Measurements from ENCODE around the gene CDKN2B-AS1.

CDKN2B-AS1 gene

DNA sequence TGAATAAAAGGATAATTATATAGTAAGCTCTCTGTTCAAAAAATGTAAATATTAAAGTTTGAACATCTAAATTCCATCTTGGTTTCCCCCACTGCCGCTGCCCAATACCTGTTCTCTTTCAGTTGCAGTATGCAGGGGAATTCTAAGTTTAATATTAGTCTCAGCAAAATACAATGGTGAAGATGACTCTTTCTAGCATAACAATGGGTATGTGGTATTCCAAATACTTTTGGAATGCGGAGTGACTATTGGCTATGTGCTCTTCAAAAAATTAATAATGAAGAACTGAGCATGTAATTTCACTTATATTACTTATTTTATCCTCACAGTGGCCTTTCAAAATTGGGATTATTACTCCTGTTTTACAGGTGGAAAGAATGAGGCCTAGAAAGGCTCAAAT lies 3.4 kb downstream of the CDKN2B-AS1 start:
- DNase-seq (ENCODE audit: low read depth, low spot score) = no peak
- no peak overlapping the region for H3K4me3 ChIP-seq (ENCODE audit: low read length)

GRCh38 chr9:22002038-22002437 lies 7.4 kb downstream of the CDKN2B-AS1 start:
- H3K4me3 ChIP-seq (ENCODE audit: low read length) = no peak overlapping the region
- DNase-seq (ENCODE audit: low read depth, low spot score) = no peak

DNA sequence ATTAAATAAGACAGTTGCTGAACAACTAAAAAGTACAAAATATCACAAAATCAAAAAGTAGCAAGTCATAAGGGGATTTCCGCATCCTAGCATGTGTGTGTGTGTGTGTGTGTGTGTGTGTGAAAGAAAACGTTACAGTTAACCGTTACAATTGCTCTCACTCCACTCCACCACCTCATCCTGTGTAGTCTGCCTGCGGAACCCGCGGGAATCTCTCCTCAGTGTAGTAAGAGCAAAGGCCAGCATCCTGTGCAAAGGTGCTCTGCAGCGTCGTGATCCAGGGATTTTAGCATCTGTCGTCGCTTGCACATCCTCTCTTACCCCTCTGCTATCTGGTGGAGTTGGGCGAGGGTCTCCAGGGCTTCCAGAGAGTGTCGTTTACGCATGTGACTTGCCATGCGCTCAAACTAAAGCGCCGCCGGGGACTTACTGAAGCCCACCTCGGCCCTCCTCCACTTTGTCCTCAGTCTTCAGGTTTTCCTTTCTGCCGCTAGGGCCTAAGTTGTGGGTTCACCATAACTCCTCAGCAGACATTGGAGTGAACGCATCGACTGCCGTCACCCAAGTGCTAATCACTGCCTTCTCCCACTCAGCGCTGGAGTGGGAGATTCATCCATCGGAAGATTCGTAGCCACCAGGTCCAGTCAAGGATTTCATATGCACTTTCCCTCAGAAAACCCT lies 10.6 kb downstream of the CDKN2B-AS1 start:
- no peak for DNase-seq (ENCODE audit: low read depth, low spot score)
- no peak overlapping the region for H3K4me3 ChIP-seq (ENCODE audit: low read length)

GRCh38 chr9:22005702-22006606 lies 11.4 kb downstream of the CDKN2B-AS1 start:
- DNase-seq (ENCODE audit: low read depth, low spot score) = no peak
- no peak overlapping the region for H3K4me3 ChIP-seq (ENCODE audit: low read length)

DNA sequence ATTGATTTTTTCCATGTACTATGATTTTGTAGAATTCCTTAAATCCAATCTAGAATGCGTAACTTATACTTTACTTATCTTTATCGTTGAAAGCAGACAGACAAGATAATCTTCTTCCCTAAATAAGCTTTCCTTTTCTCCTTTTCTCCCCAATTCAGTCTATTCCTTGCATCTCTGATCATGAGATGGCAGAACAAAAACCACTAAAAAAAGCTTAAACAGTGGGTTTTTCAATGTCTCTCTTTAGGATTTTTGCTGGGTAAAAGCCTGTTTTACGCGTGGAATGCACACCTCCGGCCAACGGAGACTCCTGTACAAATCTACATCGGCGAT lies 13.8 kb downstream of the CDKN2B-AS1 start:
- DNase-seq (ENCODE audit: low read depth, low spot score) = no peak
- H3K4me3 ChIP-seq (ENCODE audit: low read length) = no peak overlapping the region

- no peak within 1 kb of the TSS for H3K4me3 ChIP-seq (ENCODE audit: low read length)
- no peak for DNase-seq (ENCODE audit: low read depth, low spot score)
Observed at GRCh38 chr9:22008717-22009505, 14.3 kb downstream of the CDKN2B-AS1 start, which contains the start of gene CDKN2B. Gene CDKN2B (minus strand): TSS chr9:22009305. CDS start chr9:22008953, 352 bp downstream.

DNA sequence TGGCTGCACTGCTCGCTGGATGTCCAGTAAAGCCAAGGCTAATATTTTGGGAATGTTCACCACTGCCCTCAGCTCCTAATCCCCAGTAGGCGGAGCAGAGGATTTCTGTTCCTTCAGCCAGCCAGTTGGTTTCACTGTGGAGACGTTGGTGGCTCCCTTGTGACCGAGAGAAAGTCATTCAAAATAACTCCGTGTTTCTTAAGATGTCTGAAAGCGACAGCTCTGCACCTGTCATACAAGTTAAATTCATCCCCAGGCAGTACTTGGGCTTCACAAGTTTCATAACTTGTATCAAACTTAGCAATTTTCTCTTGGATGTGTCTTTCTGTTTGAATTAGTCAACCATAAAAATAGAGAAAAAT lies 14.9 kb downstream of the CDKN2B-AS1 start:
- H3K4me3 ChIP-seq (ENCODE audit: low read length) = no peak overlapping the region
- no peak for DNase-seq (ENCODE audit: low read depth, low spot score)

DNA sequence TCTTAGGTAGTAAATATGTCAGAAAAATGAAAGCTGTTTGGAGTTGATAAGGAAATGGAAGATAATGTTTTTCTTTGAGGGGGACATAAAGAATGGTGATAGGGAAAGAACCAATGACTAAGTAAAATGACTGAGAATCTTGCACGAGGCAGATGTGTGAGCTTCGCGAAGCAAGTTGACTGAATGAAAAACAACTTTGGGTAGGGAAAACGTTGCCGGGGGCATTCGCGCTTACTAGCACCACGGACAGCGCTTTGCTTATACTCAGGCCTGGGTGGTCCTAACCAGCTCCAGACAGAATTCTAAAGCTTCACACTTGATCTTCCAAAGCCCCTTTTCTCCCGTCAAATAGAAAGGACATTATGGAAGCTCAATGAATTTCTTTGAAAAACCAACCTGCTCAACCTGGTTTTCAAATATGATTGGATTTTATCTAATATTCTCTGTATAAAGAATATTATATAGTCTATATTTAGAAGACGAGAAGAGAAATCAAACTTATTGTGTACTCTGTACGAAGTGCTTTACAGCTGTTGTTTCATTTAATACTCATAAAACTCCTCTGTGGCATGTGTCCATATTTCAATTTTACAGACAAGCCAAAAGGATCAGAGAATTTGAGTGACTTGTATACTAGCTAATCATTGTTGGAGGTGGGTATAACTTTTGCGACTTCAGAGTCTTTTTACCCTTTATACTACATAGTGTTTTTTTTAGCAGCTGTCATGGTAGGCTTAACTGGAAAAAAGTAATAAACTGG lies 16.5 kb downstream of the CDKN2B-AS1 start:
- H3K4me3 ChIP-seq (ENCODE audit: low read length) = no peak overlapping the region
- no peak for DNase-seq (ENCODE audit: low read depth, low spot score)

DNA sequence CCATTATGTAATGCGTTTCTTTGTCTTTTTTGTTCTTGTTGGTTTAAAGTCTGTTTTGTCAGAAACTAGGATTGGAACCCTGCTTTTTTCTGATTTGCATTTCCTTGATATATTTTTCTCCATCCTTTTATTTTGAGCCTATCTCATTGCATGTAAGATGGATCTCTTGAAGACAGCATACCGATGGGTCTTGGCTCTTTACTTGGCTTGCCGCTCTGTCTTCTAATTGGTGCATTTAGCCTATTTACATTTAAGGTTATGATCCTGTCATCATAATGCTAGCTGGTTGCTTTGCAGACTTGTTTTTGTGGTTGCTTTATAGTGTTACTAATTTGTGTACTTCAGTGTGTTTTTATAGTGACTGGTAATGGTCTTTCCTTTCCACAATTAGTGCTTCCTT lies 27.8 kb downstream of the CDKN2B-AS1 start:
- no peak overlapping the region for H3K4me3 ChIP-seq (ENCODE audit: low read length)
- no peak for DNase-seq (ENCODE audit: low read depth, low spot score)

- H3K4me3 ChIP-seq (ENCODE audit: low read length) = no peak overlapping the region
- no peak for DNase-seq (ENCODE audit: low read depth, low spot score)
Observed at GRCh38 chr9:22026696-22027095, 32.1 kb downstream of the CDKN2B-AS1 start.

DNA sequence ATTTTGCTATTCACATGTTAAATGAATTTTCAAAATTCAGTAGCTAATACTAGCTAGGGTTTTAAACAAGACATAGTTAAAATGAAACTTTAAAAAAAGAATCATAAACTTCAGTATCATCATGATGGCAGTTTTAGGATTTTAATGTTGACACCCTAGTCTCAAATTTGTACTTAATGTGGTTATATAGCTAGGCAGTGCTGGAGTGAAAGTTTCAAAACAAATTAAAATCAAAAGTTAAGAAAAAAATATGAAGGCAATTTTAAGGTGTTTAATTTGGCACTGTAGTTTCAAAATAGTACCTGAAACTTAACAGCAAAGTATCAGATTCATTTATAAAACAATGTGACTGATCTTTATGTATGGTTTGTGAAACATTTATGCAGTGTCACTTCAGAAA lies 33.8 kb downstream of the CDKN2B-AS1 start:
- no peak for DNase-seq (ENCODE audit: low read depth, low spot score)
- no peak overlapping the region for H3K4me3 ChIP-seq (ENCODE audit: low read length)

GRCh38 chr9:22029231-22029630 lies 34.6 kb downstream of the CDKN2B-AS1 start:
- no peak for DNase-seq (ENCODE audit: low read depth, low spot score)
- H3K4me3 ChIP-seq (ENCODE audit: low read length) = no peak overlapping the region

DNA sequence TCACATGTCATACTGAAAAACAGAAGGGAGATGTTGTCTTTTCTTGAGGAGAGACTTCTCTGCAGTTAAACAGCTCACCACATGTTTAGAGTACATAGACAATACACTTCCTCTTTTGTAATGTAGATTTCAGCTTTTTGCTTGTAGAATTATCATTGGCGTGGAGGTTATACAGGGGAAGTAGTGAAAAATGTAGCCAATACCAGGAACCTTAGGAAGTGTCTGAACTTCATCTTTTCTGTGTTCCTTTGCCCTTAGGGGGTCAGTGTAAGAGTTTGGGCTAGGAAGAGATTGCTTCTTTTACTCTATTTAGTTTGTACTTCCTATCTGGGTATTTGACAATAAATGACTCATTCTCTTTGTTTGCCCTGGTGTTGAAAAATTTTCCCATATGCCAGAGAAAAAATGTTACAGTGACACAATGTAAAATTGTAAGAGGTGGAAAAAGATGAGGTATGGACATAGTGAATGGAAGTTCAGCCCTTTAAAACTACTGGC lies 35.6 kb downstream of the CDKN2B-AS1 start:
- no peak overlapping the region for H3K4me3 ChIP-seq (ENCODE audit: low read length)
- no peak for DNase-seq (ENCODE audit: low read depth, low spot score)

DNA sequence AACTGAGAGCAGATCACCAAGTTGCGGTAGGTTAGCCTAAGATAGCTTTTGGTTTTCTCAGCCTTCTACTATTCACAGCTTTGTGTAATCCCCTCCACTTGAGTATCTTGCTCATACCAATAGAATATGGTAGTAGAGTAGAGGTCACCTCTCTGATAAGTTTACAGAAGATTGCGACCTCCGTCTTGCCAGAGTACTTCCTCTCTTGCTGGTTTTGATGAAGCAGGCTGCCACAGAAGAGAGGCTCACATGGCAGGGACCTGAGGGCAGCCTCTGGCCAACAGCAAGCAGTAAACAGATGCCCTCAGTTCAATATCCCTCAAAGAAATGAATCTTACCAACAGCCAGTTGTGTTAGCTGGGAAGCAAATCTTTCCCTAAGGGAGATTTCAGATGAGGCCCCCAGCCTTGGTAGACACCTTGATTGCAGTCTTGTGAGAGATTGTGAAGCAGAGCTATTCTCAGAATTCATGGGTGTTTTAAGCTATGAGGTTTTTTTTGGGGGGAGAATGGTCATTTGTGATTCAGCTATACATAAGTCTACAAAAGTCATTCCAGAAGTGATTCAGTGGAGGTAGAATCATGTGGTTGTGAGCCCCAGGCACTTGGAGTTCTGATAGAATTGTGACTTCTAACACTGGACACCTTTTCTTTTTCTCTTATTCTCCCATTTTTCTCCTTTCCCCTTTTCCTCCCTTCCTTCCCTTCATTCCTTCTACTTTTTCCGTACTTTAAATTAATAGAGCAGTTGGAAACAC lies 37.2 kb downstream of the CDKN2B-AS1 start:
- no peak overlapping the region for H3K4me3 ChIP-seq (ENCODE audit: low read length)
- no peak for DNase-seq (ENCODE audit: low read depth, low spot score)

- no peak for DNase-seq (ENCODE audit: low read depth, low spot score)
- no peak overlapping the region for H3K4me3 ChIP-seq (ENCODE audit: low read length)
Observed at GRCh38 chr9:22033012-22033630, 38.5 kb downstream of the CDKN2B-AS1 start.

DNA sequence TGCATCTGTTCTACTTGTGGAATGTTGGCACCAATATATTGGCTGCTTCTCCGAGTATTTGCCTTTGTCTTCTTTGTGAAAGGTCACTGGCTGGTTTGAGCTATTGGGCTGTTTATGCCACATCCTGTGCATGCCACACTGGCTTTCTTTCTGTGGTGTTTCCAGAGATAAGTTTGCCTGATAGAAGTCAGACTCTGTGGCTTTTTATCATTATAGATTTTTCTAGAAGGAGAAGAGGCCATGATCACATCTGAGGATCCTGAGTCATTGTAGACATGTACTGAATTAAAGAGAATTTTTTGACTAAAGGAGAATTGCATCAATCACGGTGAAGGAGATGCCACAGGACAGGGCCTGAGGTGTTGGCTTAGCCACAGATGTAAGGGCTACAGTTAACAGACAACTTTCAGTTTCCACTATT lies 41.0 kb downstream of the CDKN2B-AS1 start:
- DNase-seq (ENCODE audit: low read depth, low spot score) = no peak

DNA sequence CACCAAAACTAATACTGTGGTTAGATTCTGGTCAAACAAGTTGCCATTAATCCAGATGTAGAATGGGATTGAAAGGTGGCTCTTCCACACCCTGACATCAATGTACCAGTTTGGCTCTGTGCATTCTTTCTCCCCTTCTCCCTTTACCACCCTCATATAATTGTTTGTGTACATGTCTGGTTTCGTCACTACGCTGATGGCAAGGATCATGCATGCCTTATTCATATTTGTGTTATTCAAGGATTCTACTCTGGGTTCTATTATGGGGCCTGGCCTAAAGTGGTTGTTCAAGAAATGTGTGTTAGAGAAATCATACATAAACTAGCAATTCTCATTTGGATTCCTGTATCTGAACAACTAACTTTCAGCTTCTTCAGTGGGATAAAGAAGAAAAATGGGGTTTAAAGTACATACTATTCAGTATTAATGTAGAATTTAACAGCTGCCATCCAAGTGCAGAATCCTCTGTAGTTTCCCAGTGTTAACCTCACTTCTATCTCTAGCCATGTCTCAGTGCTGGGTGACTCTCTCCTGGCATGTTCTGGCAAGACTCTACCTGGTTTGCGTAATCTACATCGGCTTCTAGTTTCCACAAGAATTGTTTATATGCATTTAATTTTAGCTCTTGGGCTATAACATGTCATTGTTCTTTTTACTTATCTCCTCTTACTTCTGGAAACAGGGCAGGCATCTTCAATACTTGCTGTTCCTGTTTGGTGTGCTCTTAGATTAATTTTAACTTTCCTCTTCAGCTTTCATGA lies 42.5 kb downstream of the CDKN2B-AS1 start:
- H3K4me3 ChIP-seq (ENCODE audit: low read length) = no peak overlapping the region
- no peak for DNase-seq (ENCODE audit: low read depth, low spot score)

More for the DNA sequence above, 41.0 kb downstream of the CDKN2B-AS1 start:
- H3K4me3 ChIP-seq (ENCODE audit: low read length) = no peak overlapping the region
